ENCODE measurements around the gene RIT1.

RIT1 gene

DNA sequence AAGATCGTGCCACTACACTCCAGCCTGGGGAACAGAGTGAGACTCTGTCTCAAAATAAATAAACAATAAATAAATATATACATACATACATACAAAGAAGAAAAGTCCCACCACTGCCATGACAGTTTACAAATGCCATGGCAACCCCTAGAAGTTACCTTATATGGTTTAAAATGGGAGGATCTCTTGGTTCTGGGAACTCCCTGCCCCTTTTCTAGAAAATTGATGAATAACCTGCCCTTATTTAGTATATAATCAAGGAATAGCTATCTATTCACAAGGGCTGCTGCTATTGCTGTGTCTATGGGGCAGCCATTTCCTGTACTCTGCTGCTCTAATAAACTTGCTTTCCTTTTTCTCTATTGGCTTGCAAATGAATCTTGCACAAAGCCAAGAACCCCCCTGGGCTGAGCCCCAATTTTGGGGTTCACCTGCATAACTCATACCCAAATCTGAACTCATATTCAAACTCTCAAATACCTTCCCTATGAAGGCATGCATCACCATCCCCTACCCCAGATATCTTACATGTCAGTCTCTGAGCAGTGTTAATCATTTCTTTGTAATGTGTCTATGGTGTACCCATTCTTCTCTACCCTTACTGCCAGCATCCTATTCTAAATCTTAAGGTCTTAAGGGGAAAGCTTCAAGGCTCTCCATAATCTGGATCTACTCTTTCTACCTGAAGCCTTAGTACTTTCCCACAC, 63.2 kb downstream of the RIT1 start:
- Histone ChIP-seq H3K9ac (ENCODE audit: low read length) (no peak overlapping the region), H3K36me3 (ENCODE audit: low read length) (peaks cover 9% of the 10 kb centered on the region; the same call in 1 of the 2 replicates)
- no peak for TF ChIP-seq CTCF (IDR thresholded peaks at IDR 0.05; ENCODE audit: insufficient read depth, low read length, poor library complexity, severe bottlenecking)
- TF ChIP-seq EZH2phosphoT487 (conservative IDR thresholded peaks at IDR 0.05; ENCODE audit: low read length), result no peak

More for the DNA sequence above, 63.2 kb downstream of the RIT1 start:
- Histone ChIP-seq H3K4me2 (ENCODE audit: low read depth, low read length, poor library complexity, severe bottlenecking) (no peak overlapping the region), H3K4me3 (ENCODE audit: insufficient read depth, low read length, poor library complexity, severe bottlenecking) (no peak overlapping the region), H3K27me3 (ENCODE audit: low read length) (no peaks in the 10 kb centered on the region), H3K9me2 (replicated peaks; ENCODE audit: insufficient read depth, low read length) (no peaks in the 10 kb centered on the region), H3K27ac (ENCODE audit: low read depth, low read length) (no peak overlapping the region), H4K20me1 (ENCODE audit: low read depth, low read length) (no peaks in the 10 kb centered on the region), H3K79me2 (ENCODE audit: insufficient read depth, low read length) (peaks cover 91% of the 10 kb centered on the region), H3F3A (ENCODE audit: insufficient read depth) (no peaks in the 10 kb centered on the region), H3K9me3 (ENCODE audit: insufficient read depth, low read length) (no peaks in the 10 kb centered on the region), H2AFZ (ENCODE audit: low read depth, low read length, severe bottlenecking) (no peak overlapping the region)

Measured in SU-DHL-6 (cell line).